NCI-H510A treated with DMSO at 0.1 percent for 48 hours (cell line): ENCODE results near the gene PRR16.

ENCODE experiments used
- DNase-seq: peaks from one replicate; lab custom pipeline; 2025; lab: John Stamatoyannopoulos, UW

The PRR16 gene

DNA sequence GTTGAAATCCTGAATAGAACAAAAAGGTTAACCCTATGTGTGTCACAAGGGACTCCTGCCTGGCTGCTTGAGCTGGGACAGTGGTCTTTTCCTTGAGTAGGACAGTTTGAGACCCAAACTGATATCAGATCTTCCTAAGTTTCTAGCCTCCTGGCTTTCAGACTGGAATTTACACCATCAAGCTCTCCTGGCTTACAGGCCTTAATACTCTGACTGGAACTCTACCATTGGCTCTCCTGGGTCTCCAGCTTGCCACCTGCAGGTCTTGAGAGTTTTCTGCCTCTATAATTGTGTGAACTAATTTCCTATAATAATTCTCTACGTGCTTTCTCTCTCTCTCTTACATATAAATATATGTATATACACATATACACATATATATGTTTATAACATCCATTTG lies 112.5 kb downstream of the PRR16 start:
- no peak for DNase-seq

DNA sequence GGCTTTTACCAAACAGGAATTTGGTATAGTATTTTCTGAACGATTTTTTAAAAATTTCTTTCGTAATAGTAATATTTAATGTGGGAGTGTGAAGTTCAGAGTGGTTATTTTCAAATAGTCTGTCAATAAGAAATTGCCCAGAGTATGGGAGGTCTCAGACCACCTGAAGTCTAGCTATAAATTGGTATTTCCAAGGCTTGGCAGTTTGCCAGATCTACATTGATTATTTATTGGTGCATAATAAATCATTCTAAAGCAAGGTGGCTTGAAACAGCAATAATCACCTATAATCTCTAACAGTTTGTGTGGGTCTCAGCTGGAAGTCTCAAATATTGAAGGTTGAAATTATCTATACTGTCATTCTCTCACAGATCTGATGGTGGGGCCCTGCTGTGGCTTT lies 118.5 kb downstream of the PRR16 start:
- no peak for DNase-seq

DNA sequence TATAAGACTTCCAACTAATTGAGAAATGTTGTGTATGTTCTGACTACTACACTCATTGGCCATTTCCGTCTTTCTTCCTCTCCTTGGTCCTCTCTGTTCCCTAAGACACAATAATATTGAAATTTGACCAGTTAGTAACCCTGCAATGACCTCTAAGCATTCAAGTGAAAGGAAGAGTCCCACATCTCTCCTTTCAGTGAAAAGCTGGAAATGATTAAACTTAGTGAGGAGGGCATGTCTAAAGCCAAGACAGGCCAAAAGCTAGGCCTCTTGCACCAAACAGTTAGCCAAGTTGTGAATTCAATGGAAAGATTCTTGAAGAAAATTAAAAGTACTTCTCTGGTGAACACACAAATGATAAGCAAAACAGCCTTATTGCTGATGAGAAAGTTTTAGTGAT lies 122.5 kb downstream of the PRR16 start:
- no peak for DNase-seq

DNA sequence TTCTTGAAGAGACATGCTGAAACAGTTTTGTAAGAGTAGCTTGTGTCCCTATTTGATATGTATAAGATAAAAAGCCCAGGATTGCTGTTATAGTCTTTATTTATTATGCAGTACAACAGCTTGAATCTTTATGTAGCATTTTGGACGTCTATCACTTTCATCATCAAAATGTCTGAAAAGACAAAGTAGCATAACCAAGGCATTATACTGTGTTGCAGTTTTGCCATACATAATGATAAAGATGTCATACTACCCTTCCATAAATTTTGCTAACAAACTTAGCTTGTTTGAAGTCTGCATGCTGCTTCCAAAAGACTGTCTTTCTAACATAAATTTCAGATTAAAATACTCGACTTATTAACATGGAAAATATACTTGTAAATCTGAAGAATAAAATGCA lies 127.8 kb downstream of the PRR16 start:
- DNase-seq, result no peak

DNA sequence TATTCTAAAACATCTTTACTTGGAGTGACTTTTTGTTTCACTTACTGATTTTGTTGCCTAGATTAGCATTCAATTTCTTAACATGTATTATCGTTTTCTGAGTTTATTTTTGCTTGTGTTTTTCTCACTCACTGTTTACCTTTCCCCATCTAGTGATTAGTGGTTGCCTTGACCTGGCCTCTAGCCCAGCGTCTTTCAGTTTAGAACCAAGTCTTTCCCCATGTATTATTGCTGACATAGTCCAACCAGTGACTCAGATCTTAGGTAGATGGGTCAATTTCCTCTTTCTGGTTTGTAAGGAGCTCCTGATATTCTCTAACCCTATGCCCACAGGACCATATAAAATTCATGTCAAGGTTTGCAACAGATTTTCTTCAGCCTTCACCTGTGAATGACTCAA lies 135.5 kb downstream of the PRR16 start:
- peak; percentile 4 for DNase-seq

DNA sequence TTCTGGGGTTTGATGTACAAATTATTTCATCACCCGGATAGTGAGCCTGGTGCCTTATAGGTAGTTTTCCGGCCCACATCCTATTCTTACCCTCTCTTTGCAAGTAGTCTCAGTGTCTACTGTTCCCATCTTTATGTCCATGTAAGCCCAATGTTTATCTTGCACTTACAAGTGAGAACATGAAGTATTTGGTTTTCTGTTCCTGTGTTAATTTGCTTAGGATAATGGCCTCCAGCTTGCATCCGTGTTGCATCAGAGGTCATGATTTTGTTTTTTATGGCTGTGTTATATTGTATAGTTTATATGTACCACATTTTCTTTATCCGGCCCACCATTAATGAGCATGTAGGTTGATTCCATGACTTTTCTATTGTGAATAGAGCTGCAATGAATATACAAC lies 136.5 kb downstream of the PRR16 start:
- DNase-seq, result peak; percentile 52

DNA sequence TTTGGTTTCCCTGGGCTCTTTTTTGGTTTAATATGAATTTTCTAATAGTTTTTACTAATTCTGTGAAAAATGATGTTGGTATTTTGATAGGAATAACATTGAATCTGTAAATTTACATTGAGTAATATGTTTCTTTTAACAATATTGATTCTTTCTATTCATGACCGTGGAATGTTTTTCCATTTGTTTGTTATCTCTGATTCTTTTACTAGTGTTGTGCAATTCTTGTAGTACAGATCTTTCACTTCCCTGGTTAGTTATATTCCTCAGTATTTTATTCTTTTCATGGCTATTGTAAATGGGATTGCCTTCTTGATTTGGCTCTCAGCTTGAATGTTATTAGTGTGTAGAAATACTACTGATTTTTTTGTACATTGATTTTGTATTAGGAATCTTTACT lies 137.9 kb downstream of the PRR16 start:
- no peak for DNase-seq

DNA sequence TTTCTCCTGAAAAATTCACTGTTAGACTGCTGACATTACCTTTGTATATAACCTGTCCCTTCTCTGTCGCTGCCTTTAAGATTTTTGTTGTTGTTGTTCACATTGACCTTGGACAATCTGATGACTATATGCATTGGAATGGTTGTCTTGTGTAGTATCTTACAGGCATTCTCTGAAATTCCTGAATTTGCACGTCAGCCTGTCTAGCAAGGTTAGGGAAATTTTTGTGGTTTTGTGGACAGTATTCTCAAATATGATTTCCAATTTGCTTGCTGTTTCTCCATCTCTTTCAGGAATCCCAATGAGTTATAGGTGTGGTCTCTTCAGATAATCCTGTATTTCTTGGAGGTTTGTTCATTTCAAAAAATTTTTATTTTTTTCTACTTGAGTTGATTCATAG lies 140.8 kb downstream of the PRR16 start:
- DNase-seq, result no peak

DNA sequence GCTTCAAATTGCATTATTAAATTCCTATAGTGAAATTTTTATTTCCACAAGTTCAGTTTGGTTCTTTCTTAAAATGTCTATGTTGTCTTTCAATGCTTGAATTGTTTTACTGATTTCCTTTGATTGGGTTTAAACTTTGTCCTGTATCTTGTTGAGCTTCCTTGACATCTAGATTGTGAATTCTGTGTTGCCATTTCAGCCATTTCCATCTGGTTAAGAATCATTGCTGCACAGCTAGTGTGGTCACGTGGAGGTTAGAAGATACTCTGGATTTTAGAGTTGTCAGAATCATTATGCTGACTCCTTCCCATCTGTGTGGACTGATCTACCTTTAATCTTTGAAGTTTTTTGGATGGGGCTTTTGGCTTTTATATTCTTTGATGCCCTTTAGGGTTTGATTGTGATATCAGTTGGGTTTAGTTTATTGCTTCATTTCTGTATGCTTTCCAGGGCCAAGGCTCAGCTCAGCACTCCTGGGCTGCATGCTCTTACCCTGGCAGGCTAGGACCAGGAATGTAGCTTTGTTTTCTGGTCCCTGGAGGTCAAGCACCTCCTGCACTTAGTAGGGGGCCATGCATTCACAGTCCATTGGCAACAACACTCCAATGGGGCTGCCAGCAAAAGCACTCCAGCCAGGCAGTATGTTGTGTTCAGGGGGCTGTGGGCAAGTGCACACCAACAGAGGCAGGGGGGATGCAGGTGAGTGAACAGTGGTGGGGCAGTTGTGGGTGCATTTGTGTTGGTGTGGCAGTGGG lies 141.4 kb downstream of the PRR16 start:
- DNase-seq, result no peak

DNA sequence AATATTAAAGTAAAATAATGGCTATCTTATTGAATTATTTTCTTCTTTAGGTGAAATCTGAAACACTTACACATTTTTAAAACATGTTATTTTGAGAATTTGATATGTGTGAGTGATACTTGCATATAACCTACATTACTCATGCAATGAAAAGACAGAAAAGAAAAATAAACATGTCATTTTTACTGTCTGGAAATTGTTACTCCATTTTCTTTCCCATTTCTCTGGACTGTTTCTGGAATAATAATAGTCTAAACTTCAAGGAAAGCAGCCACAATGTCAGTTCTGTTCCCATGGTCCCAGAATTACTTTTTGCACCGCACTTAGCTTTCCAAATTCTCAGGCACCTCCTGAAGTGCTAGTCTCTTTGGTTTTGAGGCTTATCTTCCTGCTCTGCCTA lies 145.5 kb downstream of the PRR16 start:
- no peak for DNase-seq

DNA sequence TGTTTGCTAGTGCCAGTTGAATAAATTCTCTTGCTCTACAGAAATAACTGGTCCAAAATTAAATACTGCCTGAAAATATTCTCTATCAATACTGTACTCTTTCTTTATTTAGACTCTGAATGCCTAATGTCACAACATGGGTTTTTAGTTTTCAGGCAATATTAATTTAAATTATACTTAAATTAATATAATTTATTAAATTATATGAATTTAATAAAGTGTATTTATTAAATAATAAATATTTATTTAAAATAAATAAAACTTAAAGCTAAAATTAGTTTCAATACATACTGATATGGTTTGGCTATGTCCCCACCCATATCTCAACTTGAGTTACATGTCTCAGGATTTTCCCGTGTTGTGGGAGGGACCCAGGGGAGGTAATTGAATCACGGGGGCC lies 146.0 kb downstream of the PRR16 start:
- DNase-seq, result no peak

DNA sequence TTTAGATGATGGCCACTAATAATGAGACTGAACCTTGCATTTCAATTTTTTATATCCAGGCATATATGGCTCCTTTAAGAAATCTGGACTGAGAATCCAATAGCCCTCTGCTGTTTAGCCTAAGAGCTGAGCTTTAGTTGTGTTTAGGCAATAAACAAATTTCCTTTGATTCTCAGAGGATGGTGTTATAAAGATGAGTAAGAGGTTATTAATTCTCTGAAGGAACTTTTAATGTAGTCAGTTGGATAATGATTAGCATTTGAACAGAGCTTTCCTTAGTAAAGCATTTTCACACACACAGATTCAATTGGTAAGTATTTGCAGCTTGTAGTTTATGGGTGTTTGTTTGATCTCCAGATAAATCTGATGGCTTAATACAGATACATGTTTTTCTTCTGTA lies 149.6 kb downstream of the PRR16 start:
- no peak for DNase-seq

DNA sequence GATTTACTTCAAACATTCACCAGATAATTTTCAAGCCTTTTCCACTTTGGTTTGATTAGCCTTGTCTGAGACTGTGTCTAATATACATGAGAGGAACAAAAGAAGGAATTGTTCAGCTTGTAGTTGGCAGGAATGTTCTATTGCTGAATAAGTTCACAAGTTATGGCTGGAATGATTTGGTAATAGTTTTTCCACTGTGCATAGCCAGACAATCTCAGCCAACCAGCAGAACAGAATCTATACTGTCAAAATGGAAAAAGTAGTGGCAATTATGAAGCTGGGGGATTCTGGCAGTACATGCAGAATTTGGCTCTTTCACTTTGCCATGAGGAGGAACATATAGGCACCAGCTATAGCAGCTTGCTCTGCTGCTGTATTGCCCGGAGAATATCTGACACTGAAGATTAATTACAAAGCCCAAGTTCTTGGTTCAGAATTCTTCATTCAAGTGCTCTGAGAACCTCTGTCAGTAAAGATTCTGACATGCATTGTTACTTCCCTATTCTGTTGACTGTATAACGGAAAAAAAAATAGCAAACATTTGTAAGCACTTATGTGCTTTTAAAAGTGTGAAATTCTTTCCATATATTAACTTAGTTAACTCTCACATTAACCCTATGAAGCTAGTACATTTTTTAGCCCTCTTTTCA lies 150.6 kb downstream of the PRR16 start:
- no peak for DNase-seq

DNA sequence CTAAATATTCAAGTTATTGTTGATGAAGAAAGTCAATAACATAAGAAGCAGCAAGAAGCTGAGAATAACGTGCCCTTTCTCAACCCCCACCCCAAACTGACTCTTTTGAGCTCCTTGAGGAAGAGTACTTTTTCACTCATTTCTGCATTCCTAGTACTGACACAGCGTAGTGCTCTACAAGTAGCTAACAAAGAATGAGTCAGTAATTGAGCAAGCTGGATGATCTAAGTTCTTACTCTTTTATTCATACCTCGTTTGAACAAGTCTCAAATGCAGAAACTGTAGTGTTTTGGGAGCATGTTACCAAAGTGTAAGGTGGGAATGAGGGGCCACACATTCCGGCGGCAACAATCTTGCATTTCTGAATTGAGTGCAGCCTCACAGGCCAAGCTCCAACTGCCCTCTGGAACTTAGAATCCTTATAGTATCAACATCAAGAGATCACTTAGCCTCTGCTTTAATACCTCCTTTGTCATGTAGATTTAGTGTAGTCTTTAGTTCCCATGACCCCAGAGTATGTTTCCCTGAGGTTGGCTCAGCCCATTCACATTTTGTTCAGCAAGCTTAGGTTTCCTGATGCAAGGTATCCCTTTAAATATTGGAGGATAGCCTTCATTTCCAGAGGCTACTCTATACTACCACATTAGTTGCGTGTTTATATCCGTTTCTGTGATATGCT lies 152.0 kb downstream of the PRR16 start:
- DNase-seq, result no peak

DNA sequence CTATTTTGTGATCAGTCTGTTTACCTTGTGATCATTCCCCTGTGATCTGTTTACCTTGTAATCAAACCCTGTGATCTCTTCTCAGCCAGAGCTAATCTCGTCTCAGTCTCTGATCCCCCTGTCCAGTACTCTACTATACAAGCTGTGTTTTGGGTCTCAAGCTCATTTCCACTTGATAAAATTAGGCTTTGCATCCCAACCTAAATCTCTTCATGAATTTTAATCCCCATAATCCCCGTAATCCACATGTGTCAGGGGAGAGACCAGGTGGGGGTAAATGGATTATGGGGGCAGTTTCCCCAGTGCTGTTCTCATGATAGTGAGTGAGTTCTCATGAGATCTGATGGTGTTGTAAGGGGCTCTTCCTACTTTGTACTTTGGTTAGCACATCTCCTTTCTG lies 157.2 kb downstream of the PRR16 start:
- DNase-seq, result no peak

DNA sequence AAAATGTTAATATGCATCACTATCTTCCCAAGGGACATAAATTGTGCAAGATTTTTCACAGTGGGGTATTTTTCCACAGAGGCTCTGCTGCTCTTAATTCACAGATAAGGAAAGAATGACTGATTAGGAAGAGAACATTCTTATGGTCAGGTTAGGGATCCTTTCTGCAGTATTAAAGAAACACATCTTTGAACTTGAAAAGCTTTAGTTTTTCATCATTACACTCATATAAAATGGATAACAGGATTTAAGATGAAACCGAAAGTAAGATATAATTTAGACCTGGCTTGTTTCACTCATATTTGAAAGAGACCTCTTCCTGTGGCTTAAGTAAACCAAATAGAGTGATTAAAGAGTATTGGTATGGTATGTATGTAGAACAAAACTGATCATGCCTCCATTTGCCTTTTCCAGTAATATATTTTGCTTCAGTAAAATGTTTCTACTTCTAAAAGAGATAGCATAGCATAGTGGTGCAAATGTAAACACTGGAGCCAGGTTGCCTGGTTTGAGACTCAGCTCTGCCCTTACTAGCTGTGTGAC lies 160.0 kb downstream of the PRR16 start:
- no peak for DNase-seq

DNA sequence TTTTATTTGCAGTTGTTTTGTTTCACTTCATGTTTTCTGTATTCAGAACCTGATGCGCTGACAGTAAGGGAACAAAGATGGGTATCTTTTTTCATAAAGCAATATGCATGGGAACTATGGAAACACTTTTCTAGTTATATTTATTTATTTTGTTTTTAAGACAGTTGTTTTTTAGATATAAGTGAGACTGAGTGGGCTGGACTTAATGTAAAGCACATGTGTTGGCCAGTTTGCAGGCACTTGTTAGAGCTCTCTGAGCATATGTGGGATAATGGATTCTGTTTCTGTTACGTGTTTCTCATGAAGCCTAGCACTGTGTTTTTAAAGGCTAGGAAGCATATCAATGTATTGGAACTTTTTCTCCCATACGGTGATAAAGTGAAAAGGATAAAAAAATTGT lies 164.1 kb downstream of the PRR16 start:
- DNase-seq, result no peak

DNA sequence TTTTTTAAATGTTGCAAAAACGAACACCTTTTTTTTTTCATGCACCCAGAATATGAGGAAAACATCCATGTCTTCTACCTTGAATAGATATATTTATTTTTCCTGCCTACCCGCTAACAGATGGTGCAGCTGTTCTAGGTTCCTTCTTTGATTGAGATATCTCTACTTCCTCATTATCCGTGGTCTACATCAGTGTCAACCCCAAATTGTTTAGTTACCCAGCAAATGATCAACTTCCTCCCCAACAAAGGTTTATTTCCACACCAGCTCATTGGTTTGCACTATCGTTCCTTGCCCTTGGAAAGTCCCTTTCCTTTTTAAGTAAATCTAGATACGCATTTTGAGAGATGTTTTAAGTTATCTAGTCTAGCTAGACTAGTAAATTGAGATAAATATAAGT lies 166.4 kb downstream of the PRR16 start:
- no peak for DNase-seq

DNA sequence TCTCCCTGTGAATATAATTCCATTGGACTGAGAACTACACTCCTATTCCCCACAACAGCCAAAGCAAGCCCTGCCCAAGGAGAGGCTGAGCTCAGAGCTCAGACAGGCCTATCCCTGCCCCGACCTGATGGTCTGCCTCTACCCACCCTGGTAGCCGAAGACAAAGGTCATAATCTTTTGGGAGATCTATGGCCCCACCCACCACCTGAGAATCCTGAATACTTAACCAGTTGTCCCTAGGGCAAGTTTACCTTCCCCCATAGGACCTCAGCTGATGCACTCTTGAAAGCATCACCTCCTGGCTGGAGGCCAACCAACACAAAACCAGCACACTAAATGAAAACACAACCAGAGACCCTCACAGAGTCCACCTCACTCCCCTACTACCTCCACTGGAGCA lies 167.5 kb downstream of the PRR16 start:
- no peak for DNase-seq

DNA sequence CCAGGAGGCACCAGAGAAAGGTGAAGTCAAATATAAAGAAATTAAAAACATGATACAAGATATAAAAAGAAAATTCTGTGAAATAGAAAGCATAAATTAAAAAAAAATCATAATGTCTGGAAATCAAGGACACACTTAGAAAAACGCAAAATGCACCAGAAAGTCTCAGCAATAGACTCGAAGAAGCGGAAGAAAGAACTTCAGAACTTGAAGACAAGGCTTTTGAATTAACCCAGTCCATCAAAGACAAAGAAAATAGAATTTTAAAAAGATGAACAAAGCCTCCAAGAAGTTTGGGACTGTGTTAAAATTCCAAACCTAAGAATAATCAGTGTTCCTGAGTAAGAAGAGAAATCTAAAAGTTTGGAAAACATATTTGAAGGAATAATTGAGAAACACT lies 168.3 kb downstream of the PRR16 start:
- no peak for DNase-seq

DNA sequence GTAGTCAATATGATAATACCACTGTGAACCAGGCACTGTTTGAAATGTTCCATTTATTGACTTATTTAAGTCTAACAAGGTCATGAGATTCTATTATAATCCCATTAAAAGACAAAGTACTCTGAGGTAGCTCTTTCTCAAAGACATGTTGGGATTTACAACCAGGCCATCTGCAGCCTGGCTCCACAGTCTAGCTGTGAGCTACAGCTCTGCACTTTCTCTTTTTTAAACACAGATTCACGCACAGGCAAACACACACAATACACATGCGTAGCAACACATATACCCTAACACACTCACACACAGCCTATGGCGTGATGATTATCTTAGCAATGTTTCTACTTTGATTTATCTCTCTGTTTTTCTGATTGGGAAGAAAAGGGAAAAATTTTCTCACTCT lies 174.3 kb downstream of the PRR16 start:
- DNase-seq, result no peak

DNA sequence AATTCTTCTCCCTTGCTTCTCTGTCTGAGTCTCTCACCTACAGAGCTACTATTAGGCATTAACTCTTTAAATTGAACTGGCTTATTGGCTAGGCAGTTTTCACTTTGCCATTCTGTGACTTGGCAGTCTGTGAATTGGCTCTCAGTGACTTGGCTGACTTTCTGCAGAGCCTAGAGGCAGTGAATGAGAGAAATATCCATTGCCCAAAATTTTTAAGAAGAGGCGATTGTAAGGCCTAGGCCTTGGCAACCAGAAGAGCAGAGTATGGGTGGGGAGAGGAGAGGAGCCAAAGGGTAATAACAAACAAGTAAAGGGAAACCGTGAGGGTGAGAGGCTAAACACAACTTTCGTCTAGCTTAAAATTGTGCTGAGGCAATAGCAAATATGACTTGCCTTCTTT lies 176.7 kb downstream of the PRR16 start:
- DNase-seq, result no peak

DNA sequence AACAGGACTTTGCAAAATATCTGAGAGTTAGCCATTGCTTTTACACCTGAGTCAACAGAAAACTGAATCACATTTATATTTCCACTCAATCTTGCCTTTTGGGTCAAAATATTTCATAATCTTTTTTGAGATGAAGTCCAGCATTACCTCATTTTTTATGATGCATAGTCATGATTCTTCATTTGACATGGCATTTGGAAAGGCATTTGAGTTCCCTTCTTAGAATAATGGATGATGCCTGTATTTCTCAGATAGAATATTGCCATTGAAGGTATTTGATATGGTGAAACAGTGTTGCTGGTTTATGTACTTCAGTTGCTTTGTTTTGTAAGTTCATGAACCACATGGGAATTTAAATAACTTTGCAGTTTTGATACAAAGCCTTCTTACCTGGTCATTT lies 180.4 kb downstream of the PRR16 start:
- no peak for DNase-seq
